LNCaP clone FGC (cell line): ENCODE results near the gene ELOVL5.

Source experiments
- DNase-seq: peaks from one replicate; pipeline ENCODE4 v3.0.0-alpha.2; 2011; ENCODE audit warnings: low read depth
- H3K4me3 ChIP-seq: 2 replicates; pipeline ENCODE4 v1.5.1; 2011; ENCODE audit warnings: mild to moderate bottlenecking, low read depth, low read length, control low read depth
- CTCF ChIP-seq: IDR thresholded peaks from 2 replicates; pipeline ENCODE4 v1.5.1; 2012; ENCODE audit warnings: mild to moderate bottlenecking; ENCODE audit not compliant: control insufficient read depth, insufficient read depth; ENCODE audit errors: extremely low read depth

Gene ELOVL5

DNA sequence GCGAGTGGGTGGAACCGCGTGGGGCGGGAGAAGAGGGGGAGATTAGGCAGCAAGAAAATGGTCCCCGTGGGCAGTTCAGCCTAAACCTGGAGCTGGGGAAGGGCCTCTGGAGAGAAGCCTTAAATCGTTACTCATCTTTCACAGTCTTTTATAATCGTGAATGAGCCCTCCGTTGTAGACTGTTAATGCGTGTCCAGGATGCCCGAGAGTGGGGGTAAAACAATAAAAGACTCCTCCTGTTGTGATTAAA, 11.0 kb upstream of the ELOVL5 start:
- no peak for DNase-seq
- no peak for TF ChIP-seq CTCF
- H3K4me3 ChIP-seq, result no peak overlapping the region

GRCh38 chr6:53359095-53359842, 10.5 kb upstream of the ELOVL5 start:
- TF ChIP-seq CTCF, result no peak
- no peak for DNase-seq
- no peak overlapping the region for H3K4me3 ChIP-seq

DNA sequence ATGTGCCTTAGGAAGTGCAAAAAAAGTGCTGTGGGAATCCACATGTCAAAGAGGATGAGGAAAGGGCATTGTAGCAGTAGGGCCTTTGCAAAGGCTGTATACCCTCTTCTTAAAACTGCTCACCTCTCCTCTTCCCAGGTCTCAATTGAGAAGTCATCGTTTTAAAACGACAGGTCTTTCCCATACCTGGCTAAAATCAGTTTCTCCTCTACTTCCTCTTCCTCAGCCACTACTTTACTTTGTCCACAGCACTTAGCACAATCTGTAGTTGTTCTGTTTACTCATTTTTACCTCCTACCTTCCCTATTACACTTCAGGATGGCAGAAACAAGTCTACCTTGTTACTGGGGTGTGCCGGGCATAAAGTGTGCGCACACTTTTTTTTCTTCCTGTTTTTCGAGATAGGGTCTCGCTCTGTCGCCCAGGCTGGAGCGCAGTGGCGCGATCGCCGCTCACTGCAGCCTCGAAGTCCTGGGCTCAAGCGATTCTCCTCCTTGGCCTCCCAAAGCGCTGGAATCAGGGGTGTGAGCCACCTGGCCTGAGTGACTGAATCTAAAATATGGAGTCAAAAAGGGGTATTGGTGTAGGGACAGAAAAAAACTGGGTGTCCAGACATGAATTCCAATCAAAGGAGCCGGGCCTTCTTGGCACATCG, 9.8 kb upstream of the ELOVL5 start:
- no peak for DNase-seq
- no peak overlapping the region for H3K4me3 ChIP-seq
- no peak for TF ChIP-seq CTCF

DNA sequence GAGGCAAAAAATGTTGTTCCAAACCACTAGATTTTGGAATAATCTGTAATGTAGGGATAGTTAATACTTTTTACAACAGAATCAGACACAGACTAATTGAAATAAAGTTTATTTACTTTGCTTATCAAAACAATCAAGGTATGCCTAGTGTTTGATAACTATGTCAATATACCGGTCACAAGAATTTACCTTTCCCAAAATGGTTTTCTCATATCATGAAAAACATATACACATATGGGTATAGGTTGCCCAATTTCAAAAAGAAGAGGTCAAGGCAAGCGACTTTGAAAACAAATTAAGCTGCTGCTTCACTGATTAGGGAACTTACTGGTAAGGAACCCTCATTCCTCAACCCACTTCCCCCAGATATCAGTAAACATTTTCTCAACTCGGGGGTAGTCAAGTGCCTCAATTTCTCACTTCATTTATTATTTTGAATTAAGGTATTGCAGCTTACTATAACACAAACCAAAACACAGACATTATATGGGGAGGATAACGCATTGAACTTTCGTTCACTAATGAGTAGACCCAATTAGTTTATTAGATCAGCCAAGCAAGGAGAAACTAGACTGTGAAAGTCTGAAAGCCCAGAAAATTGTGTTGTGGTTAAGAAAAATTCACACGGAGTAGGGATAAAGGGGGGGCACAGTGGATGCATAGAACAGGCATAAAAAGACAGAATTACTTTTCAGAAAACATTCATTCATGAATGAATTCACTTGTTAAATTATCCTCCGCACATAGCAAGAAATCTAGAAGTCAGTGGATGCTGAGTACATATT, 9.0 kb upstream of the ELOVL5 start:
- H3K4me3 ChIP-seq, result no peak overlapping the region
- no peak for TF ChIP-seq CTCF
- no peak for DNase-seq

DNA sequence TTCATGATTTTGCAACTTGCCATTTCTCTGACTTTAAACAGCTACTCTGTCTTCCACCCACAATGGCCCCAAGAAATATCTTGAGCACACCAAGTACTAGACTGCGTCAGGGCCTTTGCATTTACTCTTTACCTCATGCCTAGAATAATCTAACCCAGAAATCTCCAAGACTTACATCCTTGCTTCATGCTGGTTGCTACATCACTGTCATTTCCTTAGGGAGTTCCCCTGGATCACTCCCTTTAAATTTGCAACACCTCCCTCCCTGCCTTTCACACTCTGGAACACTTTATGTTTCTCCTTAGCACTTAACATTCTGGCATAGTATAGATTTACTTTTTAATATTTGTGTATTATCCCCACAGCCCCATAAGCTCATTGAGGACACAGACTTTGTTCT, 4.9 kb upstream of the ELOVL5 start:
- H3K4me3 ChIP-seq, result no peak overlapping the region
- no peak for TF ChIP-seq CTCF
- no peak for DNase-seq

- H3K4me3 ChIP-seq, result no peak overlapping the region
- DNase-seq, result no peak
- no peak for TF ChIP-seq CTCF
Measured at GRCh38 chr6:53352360-53352759, 3.6 kb upstream of the ELOVL5 start.
